ENCODE measurements around the gene USP43. TPM values are rescaled to one million over a fixed set of nuclear protein-coding genes. Genes with fewer than 3 reads are reported as not detected.

Gene USP43
- polyA plus RNA-seq, 1 donor from 2014 or later: 0.53 TPM

DNA sequence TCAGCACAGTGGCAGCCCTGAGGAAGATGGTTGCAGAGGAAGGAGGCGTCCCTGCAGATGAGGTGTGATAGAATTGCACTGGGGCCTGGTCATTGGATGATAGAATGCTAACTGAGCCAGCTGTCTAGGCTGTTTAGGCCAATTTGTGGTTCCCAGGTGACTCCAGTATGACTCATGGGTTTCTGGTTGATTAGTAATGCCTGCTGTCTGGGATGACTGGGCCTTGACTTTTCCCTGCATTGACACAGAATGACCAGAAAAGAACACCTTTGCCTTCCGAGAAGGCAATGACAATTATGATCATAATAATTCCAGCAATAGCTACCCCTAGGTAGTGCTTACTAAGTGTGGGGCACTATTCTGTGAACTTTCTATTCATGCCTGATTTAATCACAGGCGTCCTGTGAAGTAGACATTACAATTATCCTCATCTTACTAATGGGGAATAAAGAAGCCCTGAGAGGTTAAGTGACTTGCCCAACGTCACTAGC is 31.5 kb downstream of the USP43 start:
- H3K27me3 ChIP-seq (ENCODE audit: insufficient read depth, low read depth, low read length): no peaks in the 10 kb centered on the region
- no peak overlapping the region for H2AFZ ChIP-seq (ENCODE audit: low read depth, low read length)
- no peak overlapping the region for H3K4me3 ChIP-seq (ENCODE audit: low read length)
- TF ChIP-seq TAF1 (IDR thresholded peaks at IDR 0.05; ENCODE audit: low read depth): no peak
- no peak for TF ChIP-seq MXI1 (conservative IDR thresholded peaks at IDR 0.05; ENCODE audit: poor library complexity, severe bottlenecking)
- no peak for TF ChIP-seq RAD21 (conservative IDR thresholded peaks at IDR 0.05)
- H3K9me3 ChIP-seq (ENCODE audit: low read length): peaks cover 7% of the 10 kb centered on the region
- no peaks in the 10 kb centered on the region for H4K20me1 ChIP-seq (ENCODE audit: insufficient read depth)
- no peak overlapping the region for H3K27ac ChIP-seq (ENCODE audit: low read length)
- no peak overlapping the region for H3K9ac ChIP-seq (ENCODE audit: low read length)
- no peaks in the 10 kb centered on the region for H3K9me2 ChIP-seq (ENCODE audit: insufficient read depth, low read length)
- H3F3A ChIP-seq (ENCODE audit: insufficient read depth, low read length, poor library complexity, severe bottlenecking): no peaks in the 10 kb centered on the region
- no peaks in the 10 kb centered on the region for H3K79me2 ChIP-seq (replicated peaks; ENCODE audit: insufficient read depth, low read length)
- no peaks in the 10 kb centered on the region for H3K36me3 ChIP-seq (ENCODE audit: insufficient read depth, low read length)
- no peak overlapping the region for H3K4me2 ChIP-seq (ENCODE audit: low read length)

DNA sequence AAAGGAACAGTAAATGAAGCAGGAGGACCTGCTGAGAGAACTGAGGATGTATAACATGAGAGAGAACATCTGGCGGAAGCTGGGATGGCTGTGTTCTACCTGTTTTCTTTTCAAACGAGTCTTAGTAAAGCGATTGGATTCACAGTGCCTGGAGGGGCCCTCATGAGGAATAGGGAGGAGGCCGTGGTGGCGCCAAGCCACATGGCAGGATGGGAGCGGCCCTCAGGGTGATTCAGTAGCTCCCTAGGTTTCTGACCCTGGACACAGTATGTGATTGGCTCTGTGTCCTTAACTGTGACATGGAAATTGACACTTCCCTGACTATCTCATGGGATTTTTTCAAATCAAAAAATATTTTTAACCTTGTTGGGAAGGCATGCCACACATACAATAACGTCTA is 32.1 kb downstream of the USP43 start:
- H4K20me1 ChIP-seq (ENCODE audit: insufficient read depth): no peaks in the 10 kb centered on the region
- no peaks in the 10 kb centered on the region for H3K27me3 ChIP-seq (ENCODE audit: insufficient read depth, low read depth, low read length)
- H3K4me2 ChIP-seq (ENCODE audit: low read length): no peak overlapping the region
- no peak overlapping the region for H3K9ac ChIP-seq (ENCODE audit: low read length)
- H3K79me2 ChIP-seq (replicated peaks; ENCODE audit: insufficient read depth, low read length): no peaks in the 10 kb centered on the region
- H2AFZ ChIP-seq (ENCODE audit: low read depth, low read length): no peak overlapping the region
- peaks cover 7% of the 10 kb centered on the region for H3K9me3 ChIP-seq (ENCODE audit: low read length)
- H3F3A ChIP-seq (ENCODE audit: insufficient read depth, low read length, poor library complexity, severe bottlenecking): no peaks in the 10 kb centered on the region
- H3K9me2 ChIP-seq (ENCODE audit: insufficient read depth, low read length): no peaks in the 10 kb centered on the region
- H3K27ac ChIP-seq (ENCODE audit: low read length): no peak overlapping the region
- no peak overlapping the region for H3K4me3 ChIP-seq (ENCODE audit: low read length)
- TF ChIP-seq SMC3 (conservative IDR thresholded peaks at IDR 0.05; ENCODE audit: poor library complexity) (no peak), MXI1 (conservative IDR thresholded peaks at IDR 0.05; ENCODE audit: poor library complexity, severe bottlenecking) (no peak), POLR2AphosphoS5 (IDR thresholded peaks at IDR 0.05) (no peak), EP300 (conservative IDR thresholded peaks at IDR 0.05; ENCODE audit: poor library complexity, severe bottlenecking) (no peak)
- TF ChIP-seq, protein P1, sequence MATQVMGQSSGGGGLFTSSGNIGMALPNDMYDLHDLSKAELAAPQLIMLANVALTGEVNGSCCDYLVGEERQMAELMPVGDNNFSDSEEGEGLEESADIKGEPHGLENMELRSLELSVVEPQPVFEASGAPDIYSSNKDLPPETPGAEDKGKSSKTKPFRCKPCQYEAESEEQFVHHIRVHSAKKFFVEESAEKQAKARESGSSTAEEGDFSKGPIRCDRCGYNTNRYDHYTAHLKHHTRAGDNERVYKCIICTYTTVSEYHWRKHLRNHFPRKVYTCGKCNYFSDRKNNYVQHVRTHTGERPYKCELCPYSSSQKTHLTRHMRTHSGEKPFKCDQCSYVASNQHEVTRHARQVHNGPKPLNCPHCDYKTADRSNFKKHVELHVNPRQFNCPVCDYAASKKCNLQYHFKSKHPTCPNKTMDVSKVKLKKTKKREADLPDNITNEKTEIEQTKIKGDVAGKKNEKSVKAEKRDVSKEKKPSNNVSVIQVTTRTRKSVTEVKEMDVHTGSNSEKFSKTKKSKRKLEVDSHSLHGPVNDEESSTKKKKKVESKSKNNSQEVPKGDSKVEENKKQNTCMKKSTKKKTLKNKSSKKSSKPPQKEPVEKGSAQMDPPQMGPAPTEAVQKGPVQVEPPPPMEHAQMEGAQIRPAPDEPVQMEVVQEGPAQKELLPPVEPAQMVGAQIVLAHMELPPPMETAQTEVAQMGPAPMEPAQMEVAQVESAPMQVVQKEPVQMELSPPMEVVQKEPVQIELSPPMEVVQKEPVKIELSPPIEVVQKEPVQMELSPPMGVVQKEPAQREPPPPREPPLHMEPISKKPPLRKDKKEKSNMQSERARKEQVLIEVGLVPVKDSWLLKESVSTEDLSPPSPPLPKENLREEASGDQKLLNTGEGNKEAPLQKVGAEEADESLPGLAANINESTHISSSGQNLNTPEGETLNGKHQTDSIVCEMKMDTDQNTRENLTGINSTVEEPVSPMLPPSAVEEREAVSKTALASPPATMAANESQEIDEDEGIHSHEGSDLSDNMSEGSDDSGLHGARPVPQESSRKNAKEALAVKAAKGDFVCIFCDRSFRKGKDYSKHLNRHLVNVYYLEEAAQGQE (IDR thresholded peaks at IDR 0.05; ENCODE audit: borderline replicate concordance): no peak
- H3K36me3 ChIP-seq (ENCODE audit: insufficient read depth, low read length): no peaks in the 10 kb centered on the region

DNA sequence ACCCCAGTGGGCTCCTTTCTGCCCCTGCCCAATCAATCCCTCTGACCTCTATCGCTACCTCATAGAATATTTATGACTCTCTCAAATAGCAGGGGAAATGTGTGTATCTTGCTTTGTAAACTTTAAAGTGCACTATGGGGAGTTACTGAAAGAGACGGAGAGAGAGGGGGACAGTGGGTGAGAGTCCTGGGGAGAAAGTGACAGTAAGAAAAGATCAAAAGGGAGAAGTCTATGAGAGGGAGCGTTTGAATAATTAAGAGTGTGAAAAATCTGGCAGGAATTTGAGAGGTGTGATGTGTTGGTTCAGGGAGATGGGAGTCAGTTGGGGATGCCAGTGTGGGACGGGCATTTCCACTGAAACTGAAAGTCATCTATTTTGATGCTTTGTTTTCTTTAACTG is 32.6 kb downstream of the USP43 start:
- TF ChIP-seq, protein P2, sequence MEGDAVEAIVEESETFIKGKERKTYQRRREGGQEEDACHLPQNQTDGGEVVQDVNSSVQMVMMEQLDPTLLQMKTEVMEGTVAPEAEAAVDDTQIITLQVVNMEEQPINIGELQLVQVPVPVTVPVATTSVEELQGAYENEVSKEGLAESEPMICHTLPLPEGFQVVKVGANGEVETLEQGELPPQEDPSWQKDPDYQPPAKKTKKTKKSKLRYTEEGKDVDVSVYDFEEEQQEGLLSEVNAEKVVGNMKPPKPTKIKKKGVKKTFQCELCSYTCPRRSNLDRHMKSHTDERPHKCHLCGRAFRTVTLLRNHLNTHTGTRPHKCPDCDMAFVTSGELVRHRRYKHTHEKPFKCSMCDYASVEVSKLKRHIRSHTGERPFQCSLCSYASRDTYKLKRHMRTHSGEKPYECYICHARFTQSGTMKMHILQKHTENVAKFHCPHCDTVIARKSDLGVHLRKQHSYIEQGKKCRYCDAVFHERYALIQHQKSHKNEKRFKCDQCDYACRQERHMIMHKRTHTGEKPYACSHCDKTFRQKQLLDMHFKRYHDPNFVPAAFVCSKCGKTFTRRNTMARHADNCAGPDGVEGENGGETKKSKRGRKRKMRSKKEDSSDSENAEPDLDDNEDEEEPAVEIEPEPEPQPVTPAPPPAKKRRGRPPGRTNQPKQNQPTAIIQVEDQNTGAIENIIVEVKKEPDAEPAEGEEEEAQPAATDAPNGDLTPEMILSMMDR (IDR thresholded peaks at IDR 0.05; ENCODE audit: poor library complexity, severe bottlenecking): no peak
- no peak for TF ChIP-seq RAD21 (conservative IDR thresholded peaks at IDR 0.05)
- no peak for TF ChIP-seq SMC3 (conservative IDR thresholded peaks at IDR 0.05; ENCODE audit: poor library complexity)
- no peak for TF ChIP-seq EP300 (conservative IDR thresholded peaks at IDR 0.05; ENCODE audit: poor library complexity, severe bottlenecking)
- TF ChIP-seq MXI1 (conservative IDR thresholded peaks at IDR 0.05; ENCODE audit: poor library complexity, severe bottlenecking): no peak
- peaks cover 7% of the 10 kb centered on the region for H3K9me3 ChIP-seq (ENCODE audit: low read length)
- no peaks in the 10 kb centered on the region for H4K20me1 ChIP-seq (ENCODE audit: insufficient read depth)
- no peaks in the 10 kb centered on the region for H3K9me2 ChIP-seq (ENCODE audit: insufficient read depth, low read length)
- no peaks in the 10 kb centered on the region for H3K36me3 ChIP-seq (ENCODE audit: insufficient read depth, low read length)
- H3K27ac ChIP-seq (ENCODE audit: low read length): no peak overlapping the region
- H3F3A ChIP-seq (ENCODE audit: insufficient read depth, low read length, poor library complexity, severe bottlenecking): no peaks in the 10 kb centered on the region
- H3K4me3 ChIP-seq (ENCODE audit: low read length): no peak overlapping the region
- no peaks in the 10 kb centered on the region for H3K79me2 ChIP-seq (replicated peaks; ENCODE audit: insufficient read depth, low read length)
- H3K9ac ChIP-seq (ENCODE audit: low read length): no peak overlapping the region
- H3K4me2 ChIP-seq (ENCODE audit: low read length): no peak overlapping the region
- H2AFZ ChIP-seq (ENCODE audit: low read depth, low read length): no peak overlapping the region
- H3K27me3 ChIP-seq (ENCODE audit: insufficient read depth, low read depth, low read length): no peaks in the 10 kb centered on the region
